Measurements from ENCODE around the gene MTHFD2.
A peak's percentile ranks its signal among the peaks of the same experiment; 100 is the strongest.
"Not testable (repeated sequence)": the region's sequence is repeated elsewhere in the genome, so short reads cannot be mapped to it uniquely, and the experiment has no call there.

Gene MTHFD2

DNA sequence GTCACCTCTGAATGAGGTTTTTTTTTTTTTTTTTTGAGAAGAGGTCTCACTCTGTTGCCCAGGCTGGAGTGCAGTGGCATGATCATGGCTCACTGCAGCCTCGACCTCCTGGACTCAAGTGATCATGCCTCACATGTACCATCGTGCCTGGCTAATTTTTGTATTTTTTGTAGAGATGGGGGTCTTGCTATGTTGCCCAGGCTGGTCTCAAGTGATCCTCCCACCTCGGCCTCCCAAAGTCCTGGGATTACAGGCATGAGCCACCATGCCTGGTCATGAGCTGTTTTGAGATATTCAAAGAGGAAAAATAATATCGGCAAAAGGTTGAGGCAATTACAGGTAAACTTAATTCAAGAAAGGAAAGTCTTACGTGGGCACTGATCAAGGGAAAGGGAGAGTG lies 31.4 kb downstream of the MTHFD2 start:
- not testable (repeated sequence) for DNase-seq (ENCODE audit: low read depth)

DNA sequence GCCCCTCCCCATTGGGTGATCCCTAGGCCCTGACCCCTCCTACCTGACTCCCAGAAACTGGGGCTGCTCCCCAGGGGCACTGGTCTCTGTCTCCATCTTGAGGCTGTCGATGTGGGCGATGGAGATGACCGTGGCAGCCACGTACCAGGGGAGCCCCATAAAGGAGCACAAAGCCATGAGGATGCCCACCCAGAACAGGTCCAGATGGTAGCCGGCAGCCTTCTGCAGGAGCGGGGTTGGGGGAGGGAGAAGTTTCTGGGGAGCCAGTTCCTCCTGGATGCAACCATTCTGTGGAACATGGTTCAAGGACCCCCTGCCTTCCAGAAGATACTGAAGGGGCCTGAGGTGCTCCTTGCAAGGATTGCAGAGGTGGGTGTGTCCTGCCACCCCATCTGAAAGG lies 34.0 kb downstream of the MTHFD2 start:
- DNase-seq (ENCODE audit: low read depth), result no peak

DNA sequence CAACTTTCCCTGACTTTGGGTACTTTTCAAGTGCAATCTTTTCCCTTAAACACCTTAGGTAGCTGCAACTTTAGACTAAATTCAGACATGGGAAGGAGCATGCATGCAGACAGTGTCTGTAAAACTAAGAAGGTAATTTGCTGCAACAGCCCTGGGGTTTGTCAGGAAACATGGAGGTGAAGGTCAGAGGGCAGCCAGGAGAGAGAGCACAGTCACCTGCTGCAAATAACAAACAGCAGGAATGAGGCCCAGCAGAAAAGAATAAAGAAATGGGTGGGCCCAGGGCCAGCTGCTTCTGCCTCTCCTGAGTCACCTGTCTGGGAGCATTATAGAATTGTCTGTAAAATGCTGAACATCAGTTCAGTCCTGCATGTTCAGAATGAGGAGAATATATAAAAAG lies 35.2 kb downstream of the MTHFD2 start:
- no peak for DNase-seq (ENCODE audit: low read depth)

DNA sequence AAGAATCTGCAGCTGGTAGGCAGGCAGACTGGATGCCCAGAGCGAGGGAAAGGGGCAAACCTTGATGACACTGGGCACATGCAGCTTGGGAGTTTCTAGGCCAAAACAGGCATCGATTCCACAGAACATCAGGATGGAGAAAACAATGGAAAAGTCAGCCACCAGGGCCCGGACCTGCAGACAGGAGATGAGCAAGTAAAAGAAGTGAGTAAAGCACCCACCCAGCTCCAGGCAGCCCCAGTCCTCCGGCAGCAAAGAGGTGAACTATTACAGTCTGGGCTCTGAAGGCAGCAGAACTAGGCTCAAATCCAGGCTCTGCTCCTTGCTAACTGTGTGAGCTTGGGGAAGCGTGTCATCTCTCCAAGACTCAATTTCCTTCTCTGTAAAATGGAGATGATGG lies 36.6 kb downstream of the MTHFD2 start:
- no peak for DNase-seq (ENCODE audit: low read depth)

DNA sequence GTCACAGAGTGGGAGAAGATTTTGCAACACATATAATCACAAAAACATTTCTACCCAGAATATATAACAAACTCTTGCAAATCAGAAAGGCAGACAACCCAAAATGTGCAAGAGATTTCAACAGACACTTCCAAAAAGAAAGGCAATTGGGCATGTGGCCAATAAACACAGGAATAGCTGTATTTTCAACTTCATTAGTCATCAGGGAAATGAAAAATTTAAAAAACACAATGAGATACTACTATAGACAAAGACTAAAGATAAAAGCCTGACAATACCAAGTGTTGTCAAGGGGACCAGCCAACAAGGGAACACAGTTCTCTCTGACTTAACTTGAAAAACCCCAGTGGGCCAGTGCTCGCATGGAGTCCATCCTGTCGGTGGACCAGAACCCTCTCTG lies 40.5 kb downstream of the MTHFD2 start:
- no peak for DNase-seq (ENCODE audit: low read depth)

DNA sequence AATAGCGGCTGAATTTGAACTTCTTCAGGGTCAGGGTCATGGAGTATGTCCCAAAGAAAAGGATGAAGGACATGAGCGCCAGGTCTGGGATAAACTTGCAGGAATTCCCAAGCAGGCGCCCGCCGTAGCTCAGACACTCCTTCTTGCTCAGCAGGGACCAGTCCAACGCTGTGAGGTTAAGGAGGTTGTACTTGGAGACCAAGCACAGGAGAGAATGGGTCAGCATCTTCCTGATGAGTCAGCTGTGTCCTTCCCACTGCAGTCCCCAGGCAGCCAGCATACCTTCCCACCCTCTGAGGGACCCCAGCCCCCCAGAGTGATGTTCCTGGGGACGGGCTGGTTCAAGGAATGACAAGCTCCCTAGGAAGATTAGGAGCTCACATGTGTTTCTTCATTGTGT lies 40.9 kb downstream of the MTHFD2 start:
- DNase-seq (ENCODE audit: low read depth), result no peak

DNA sequence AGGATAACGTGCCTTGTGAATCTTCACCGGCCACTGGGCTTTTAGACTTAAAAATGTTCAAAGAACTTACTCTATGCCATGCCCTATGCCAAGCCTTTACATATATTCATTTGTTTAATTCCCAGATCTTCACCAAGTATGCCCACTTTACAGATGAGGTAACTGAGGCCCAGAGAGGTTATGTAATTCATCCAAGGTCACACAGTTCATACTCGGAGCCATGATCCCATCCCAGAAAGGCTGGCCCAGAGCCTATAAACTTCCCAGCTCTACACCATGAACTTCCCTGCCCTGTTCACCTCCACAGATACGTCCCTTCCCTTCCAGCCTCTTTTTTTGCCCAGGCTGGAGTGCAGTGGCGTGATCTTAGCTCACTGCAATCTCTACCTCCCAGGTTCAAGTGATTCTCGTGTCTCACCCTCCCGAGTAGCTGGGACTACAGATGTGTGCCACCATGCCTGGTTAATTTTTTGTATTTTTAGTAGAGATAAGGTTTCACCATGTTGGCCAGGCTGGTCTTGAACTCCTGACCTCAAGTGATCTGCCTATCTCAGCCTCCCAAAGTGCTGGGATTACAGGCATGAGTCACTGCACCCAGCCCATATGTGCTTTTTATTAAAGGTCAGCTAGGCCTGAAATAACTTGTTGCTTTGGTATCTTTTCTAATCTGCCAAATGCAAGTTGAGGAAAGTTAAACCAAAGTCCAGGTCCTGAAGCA lies 44.1 kb downstream of the MTHFD2 start:
- no peak for DNase-seq (ENCODE audit: low read depth)

DNA sequence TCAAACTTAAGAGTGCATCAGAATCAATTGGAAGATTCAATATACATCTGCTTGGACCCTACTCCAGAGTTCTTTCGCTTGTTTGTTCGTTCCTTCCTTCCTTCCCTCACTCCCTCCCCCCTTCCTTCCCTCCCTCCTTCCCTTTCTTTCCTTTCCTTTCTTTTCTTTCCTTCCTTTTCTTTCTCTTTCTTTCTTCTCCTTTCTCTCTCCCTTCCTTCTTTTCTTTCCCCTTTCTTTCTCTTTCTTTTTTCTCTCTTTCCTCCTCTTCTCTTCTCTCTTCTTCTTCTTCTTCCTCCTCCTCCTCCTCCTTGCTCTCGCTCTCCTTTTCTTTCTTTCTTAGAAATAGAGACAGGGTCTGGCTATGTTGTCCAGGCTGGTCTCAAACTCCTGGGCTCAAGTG lies 45.9 kb downstream of the MTHFD2 start:
- no peak for DNase-seq (ENCODE audit: low read depth)

DNA sequence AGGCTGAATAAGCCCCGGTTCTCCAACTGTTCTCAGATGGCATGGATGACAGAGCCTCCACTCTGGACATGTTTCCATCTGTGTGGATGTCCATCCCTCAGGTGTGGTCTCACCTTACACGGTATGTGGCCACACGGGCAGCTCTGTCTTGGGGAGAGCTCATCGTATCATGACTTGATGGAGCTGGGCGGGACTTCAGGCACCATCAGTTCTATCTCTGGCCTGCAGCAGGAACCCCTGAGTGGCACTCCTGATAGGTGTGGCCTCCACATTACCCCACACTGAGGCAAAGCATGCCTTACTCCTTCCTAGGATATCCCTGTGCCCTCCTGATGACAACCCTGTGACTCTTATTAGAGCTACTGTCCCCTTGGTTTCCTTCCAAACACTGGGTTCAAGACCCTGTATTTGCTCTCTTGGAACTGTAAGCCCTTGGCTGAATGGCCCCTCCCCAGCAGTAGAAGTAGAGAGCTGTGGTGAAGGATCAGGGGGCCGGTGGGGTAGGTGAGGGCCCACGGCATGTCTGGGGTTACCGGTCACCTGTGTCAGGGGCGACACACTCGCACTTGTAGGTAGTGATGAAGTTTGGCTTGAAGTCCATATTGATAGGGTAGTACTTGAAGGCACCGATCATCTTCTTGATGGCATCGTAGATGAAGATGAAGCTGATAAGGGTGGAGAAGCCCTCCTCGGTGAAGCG lies 48.2 kb downstream of the MTHFD2 start:
- no peak for DNase-seq (ENCODE audit: low read depth)

DNA sequence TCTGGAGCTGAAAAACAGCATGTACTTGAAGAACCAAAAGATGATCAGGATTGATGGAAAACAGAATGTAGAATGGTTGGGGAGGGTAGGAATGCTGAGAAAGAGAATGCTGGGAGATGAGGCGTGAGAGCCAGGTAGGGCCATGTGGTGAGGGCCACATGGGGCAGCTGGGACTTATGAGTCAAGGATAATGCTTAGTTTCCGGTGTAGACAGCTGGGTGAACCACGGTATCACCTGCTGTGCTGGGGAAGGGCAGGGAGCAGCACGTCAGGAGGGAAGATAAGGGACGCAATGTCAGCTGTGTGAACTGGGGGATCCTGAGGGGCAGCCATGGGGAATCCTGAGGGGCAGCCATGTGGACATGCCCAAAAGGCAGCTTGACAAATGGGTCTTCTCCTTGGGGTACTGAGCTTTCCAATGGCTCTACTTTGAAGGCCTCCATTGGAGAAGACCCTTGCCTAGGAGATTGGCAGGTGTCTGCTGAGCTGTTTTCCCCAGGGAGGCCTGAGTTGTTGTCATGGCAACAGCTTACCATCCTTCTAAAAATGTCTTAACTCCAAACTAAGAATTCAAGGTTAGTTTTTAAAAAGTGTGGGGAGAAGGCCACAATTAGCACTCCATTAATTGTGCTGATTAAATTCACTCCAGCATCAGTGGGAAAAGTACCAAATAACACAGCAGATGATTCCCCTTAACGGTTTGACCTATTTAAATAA lies 51.1 kb downstream of the MTHFD2 start:
- DNase-seq (ENCODE audit: low read depth), result no peak

DNA sequence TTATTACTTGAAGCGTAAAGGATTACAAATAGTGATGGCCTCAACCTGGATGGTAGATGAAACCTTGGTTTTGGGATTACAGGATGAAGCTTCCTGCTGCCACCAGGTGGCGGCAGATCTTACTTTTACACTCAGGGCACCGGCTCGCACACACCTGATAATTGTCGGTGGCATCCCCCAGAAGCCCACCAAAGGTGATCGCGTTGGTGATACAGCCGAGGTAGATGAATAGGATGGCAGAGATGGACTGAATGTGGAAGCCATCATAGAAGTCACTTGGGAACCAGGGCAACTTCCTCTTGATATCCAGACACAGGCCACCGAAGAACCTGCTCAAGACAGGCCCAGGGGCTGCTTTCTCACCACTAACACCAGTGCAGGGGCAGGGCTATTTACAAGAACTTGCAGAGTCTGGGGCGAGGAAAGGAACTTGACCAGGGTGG lies 51.8 kb downstream of the MTHFD2 start:
- peak; percentile 23 for DNase-seq (ENCODE audit: low read depth)

DNA sequence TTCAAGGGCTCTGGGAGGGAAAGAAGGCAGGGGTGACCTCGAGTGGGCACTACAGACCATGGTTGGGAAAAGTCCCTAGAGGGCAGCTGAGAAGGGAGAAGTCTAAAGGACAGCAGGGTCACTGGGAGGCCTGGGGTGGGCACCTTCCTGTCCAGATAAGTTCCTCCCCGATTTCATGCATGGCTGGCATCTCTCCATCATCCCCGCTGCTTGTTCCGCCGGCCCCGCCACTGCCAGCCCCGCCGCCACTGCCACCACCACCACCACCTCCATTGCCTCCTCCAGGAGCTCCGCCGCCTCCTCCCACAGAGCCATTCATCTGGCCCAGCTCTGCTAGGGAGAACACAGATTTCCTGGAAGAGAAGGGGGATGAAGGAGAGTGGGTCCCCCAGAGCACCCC lies 53.6 kb downstream of the MTHFD2 start:
- no peak for DNase-seq (ENCODE audit: low read depth)

DNA sequence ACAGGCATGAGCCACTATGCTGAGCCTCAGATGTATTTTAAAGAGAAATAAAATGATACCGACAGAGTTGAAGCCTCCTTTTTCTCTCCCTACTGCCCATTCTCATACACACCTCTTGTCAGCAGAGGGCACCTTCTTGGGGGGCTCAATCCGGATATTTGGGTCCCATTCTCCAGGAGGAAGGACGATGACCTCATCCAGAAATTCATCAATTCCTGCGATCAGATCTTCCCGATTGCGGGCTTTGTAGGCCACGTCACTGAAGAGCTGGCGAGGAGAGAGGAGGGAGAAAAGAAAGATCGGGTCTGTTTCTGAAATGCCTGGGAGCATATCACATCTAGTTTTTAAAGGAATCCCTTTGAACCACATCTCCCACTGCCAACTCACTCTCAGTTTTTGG lies 54.4 kb downstream of the MTHFD2 start:
- no peak for DNase-seq (ENCODE audit: low read depth)

DNA sequence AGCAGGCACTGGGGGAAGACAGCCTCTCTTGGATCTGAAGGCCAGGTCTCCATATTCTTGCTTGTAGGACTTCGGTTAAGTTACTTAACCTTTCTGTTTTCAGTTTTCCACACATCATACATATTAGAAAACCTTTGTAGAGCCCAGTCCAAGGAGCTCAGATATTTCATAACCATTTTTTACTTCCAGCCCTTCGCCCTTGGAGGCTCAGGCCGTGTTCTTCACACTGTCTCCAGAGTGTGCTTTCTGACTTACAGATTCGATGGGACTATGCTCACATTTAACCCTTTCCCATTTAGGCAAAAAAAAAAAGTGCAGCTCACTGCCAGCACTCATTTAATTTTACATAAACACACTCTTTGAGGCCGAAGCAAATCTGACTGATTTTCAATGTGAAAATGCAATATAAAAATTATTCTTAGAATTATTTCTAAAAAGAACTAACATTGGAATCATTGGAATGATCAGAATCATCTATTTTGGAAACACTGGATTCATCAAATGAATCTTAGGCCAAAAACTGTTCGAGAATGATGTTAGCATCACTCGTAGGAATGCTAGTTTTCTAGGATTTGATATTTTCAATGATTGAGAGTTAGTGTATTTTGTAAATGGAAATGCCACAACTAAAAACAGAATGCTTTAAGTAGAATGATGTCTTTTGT lies 55.0 kb downstream of the MTHFD2 start:
- DNase-seq (ENCODE audit: low read depth), result no peak

DNA sequence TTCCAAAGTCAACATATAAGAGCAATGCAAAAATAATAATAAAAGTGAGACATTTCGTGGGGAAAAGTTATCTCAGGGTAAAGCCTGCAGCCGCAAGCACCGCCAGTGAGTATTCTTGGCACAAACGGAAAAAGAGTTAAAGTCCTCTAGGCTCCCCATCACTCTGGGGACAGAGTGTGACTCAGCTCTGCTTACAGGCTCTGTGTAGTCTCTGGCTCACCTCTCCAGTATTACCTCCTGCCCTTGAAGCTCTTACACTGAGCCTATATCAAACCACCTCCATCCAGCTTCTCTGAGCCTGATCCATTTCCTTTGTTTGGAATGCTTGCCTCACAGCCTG lies 55.5 kb downstream of the MTHFD2 start:
- no peak for DNase-seq (ENCODE audit: low read depth)

DNA sequence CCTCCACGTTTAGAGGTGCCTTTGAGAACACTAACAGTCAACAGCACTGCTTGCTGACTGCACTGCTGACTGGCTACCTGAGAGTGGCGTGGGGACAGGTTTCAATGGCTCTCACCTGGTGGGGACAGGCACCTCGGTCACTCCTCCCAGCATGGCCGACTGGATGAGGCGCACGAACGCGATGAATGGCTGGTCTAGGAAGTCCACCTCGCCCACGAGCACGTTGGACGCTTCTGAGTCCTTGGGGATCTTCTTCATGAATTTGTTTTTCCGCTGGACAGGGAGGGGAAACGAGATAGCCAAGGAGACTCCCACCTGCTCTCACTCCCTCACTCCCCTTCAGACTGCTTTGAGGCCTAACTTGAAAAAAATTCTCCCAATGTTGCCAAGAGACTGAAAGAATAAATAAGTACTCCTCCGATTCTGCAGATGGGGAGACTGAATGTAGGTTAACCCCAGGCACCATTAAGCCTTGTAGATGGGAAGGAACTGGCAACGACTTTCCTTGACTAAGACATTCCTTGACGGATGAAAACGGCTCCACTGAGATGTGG lies 57.3 kb downstream of the MTHFD2 start:
- no peak for DNase-seq (ENCODE audit: low read depth)

DNA sequence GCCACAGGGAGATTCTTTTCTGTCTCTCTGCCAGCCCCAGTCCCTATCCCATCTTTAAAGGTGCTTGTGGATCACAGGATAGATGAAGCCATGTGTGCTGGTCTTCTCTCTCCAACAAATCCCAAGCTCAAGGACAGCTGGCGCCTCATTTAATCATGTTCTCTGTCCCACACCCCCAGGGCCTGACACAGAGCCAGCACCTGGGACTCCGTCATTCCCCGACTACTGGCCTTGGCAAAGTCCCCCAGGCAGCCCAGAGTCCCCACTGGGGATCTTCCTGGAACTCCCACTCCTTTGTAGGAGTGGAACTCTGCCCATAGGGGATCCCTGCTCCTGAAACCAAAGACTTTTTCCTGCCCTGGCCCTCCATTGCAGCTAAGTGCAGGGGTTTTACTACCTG lies 60.8 kb downstream of the MTHFD2 start:
- no peak for DNase-seq (ENCODE audit: low read depth)

DNA sequence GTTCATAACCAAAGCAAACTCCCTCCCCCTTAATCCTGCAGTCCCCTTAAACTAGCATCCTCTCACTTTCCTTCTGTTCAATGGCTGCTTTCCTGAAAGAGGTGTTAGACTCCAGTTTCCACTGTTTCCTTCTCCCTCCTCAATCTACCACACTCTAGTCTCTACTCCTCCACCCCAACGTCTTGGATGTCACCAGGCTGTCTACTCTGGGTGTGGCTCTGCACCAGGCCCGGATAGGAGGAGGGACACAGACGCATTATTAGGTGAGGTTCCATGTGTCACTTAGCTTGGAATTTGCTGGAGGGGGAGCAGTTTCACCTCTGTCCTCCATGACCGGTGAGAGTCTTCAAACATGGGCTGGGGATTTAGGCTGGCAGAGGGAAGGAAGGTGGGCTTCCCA lies 61.3 kb downstream of the MTHFD2 start:
- DNase-seq (ENCODE audit: low read depth), result no peak

DNA sequence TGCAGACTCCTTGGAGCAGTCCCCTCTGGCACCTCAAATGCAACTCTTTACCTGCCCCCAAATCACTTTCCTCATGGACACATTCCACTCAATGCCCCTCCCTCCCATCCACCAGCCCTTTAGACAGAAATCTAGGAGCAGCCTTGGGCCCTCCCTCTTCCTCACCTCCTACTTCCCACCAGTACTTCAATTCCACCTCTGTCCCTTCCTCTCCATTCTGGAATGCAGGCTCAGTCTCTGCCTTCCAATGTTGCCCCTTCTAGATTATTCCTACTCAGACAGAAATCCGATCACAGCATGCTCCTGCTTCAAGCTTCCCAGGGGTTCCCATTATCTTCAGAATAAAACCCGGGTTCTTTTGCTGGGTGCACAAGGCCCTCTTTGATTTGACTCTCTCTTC lies 62.1 kb downstream of the MTHFD2 start:
- no peak for DNase-seq (ENCODE audit: low read depth)

DNA sequence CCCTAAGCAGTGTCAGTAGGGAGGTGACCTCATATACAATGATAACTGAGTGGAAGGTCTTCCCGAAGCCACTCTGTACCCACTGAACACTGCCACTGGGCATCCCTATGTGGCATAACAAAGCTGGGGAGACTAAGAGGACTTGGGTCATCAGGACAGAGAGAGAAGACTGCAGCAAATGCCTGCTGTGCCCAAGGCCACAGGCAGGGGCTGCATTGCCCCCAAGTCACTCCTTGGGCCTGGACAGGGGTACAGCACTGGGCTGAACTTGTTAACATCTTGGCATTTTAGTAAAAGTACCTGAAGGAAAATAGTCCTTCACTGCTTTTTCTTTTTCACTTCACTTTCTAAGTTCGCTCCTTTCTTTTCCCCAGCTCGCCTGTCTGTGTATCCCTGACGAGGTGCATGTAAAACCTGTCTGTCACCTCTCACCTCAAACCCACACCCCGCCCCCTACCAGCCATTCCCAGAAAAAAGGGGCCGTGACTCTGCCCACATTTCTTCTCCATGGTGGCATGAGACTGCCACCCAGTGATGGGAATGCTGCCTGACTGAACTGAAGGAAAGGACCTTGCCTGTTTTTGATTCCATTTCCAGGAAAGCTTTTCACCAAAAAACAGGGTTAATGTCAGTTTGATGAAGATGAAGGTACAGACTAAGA lies 62.9 kb downstream of the MTHFD2 start:
- no peak for DNase-seq (ENCODE audit: low read depth)

DNA sequence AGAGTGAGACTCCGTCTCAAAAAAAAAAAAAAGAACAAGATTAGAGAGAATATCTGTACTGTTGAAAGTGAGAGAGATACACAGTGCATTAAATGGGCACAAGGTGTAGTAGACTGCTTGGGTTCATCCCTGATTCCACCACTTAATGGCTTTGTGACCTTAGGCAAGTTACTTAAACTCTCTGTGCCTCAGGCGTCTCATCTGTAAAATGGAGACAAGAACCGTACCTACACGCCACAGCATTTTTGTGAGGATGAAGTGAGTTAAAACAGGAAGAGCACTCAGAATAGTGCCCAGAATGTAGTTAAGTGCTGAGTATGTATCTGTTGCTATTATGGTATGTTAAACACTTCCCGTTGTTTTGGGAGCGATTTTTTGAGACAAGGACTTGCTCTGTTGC lies 64.3 kb downstream of the MTHFD2 start:
- DNase-seq (ENCODE audit: low read depth), result no peak

DNA sequence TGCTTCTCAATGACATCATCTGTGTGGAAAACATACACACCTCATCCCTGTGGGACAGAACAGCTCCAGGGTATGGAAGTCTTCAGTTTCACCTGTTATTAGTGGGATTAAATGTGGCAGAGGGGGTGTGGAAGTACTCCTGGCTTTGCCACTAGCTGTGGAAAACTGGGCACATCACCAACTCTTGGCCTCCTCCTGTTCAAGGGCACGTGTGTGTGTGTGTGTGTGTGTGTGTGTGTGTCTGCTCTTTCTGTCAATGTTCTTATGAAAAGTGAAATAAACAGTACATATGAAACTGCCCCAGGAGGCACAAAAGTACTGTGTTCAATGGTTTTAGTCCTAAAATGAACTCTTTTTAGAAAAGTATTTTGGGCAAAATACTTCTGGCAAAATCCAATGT lies 65.9 kb downstream of the MTHFD2 start:
- DNase-seq (ENCODE audit: low read depth), result no peak
